ENCODE data around the gene MRPL57. TPM values are rescaled to one million over a fixed set of nuclear protein-coding genes. Genes with fewer than 3 reads are reported as not detected.

The MRPL57 gene
- total and polyA plus RNA-seq, 11 donors = 19.0 to 51.6 (median 22.8) TPM

DNA sequence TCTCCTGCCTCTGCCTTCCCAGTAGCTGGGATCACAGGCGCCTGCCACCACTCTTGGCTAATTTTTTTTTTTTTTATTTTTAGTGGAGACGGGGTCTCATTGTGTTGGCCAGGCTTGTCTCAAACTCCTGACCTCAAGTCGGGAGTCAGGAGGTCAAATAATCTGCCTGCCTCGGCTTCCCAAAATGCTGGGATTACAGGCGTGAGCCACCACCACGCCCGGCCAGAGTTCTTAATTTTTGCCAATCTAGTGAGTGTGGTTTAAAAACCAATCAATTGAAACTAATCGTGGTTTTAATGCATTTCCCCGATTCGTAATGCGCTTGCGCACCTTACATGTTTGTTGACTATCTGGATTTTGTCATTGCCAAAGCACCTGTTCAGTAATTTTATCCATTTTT lies 37.1 kb upstream of the MRPL57 start:
- peaks cover 0 to 25% (median 12%) of the 10 kb centered on the region in 9 donors for H3K36me3 ChIP-seq
- TF ChIP-seq, protein P1, sequence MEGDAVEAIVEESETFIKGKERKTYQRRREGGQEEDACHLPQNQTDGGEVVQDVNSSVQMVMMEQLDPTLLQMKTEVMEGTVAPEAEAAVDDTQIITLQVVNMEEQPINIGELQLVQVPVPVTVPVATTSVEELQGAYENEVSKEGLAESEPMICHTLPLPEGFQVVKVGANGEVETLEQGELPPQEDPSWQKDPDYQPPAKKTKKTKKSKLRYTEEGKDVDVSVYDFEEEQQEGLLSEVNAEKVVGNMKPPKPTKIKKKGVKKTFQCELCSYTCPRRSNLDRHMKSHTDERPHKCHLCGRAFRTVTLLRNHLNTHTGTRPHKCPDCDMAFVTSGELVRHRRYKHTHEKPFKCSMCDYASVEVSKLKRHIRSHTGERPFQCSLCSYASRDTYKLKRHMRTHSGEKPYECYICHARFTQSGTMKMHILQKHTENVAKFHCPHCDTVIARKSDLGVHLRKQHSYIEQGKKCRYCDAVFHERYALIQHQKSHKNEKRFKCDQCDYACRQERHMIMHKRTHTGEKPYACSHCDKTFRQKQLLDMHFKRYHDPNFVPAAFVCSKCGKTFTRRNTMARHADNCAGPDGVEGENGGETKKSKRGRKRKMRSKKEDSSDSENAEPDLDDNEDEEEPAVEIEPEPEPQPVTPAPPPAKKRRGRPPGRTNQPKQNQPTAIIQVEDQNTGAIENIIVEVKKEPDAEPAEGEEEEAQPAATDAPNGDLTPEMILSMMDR (IDR thresholded peaks at IDR 0.05) = no peak
- TF ChIP-seq POLR2A (IDR thresholded peaks at IDR 0.05) = no peak
- peaks cover 6 to 39% (median 31%) of the 10 kb centered on the region in 12 donors for H3K4me1 ChIP-seq
- H3K27me3 ChIP-seq = no peaks in the 10 kb centered on the region
- peak overlapping the region in 11 of 12 donors; percentile 62 to 98 (median 81) for H3K4me3 ChIP-seq
- intact Hi-C loops (cut with DNase I) = loop anchor here in 3 of 10 donors (2.0 to 10.0 kb wide), 5 partner anchors 37 to 197 kb away; partner anchors contain the start of genes LATS2 (in 1 of the 3), MRPL57 (in 1 of the 3) and SKA3 (in 1 of the 3)
- H3K9me3 ChIP-seq = no peaks in the 10 kb centered on the region
- DNase-seq (no peak), ATAC-seq (no peak)
- 93 to 95% (median 94%) methylated on average over 12 of the region's 12 CpGs for WGBS, 4 donors
- H3K27ac ChIP-seq = peak overlapping the region in 6 of 12 donors; percentile 81 to 93 (median 88)

DNA sequence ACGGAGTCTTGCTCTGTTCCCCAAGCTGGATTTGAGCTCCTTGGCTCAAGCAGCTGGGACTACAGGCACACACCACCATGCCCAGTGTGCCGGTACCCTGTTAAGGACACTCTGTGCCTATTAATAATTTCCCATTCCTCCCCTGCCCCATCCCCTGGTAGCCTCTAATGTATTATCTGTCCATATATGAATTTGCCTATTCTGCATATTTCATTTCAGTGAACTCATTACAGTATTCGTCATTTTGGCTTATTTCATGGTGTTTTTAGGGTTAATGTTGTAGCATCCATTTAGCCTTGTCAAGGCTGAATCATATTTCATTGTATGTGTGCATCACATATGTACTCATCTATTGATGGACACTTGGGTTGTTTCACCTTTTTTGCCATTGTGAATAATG lies 33.7 kb upstream of the MRPL57 start:
- DNase-seq (no peak), ATAC-seq (no peak)
- TF ChIP-seq, protein P1 (IDR thresholded peaks at IDR 0.05) = no peak
- no peak for TF ChIP-seq POLR2A (IDR thresholded peaks at IDR 0.05)
- H3K4me1 ChIP-seq = peaks cover 6 to 56% (median 34%) of the 10 kb centered on the region in 12 donors
- no peaks in the 10 kb centered on the region for H3K27me3 ChIP-seq
- WGBS, 4 donors = 76 to 85% (median 82%) methylated on average over 3 of the region's 3 CpGs
- no peaks in the 10 kb centered on the region for H3K9me3 ChIP-seq
- no peak overlapping the region for H3K27ac ChIP-seq
- peak overlapping the region in 5 of 12 donors; percentile 11 to 83 (median 74) for H3K4me3 ChIP-seq
- intact Hi-C loops (cut with DNase I) = no loop called here
- peaks cover 1 to 58% (median 43%) of the 10 kb centered on the region in 9 donors for H3K36me3 ChIP-seq

DNA sequence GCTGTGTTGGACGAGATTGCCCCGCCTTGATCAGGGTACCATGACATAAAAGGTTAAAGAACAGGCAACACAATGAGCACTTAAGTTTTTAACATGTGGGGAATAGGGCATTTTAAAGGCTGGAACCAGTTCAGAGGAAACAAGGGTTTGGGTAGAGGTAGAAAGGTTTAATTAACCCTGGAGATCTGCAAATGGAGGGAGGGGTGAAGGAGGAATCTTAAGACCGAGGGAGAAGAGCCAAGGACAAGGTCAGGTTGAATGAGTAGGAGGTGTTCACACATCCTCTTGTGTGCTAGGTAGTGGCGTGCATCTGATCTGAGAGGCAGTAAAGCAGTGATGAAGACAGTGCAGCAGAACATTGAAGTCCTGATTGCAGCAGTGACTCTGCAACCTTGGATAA lies 28.6 kb upstream of the MRPL57 start:
- Histone ChIP-seq H3K36me3 (peaks cover 2 to 54% (median 46%) of the 10 kb centered on the region in 9 donors), H3K27me3 (no peaks in the 10 kb centered on the region), H3K4me1 (peaks cover 0 to 54% (median 17%) of the 10 kb centered on the region in 12 donors), H3K9me3 (no peaks in the 10 kb centered on the region), H3K4me3 (no peak overlapping the region), H3K27ac (no peak overlapping the region)
- intact Hi-C loops (cut with DNase I) = no loop called here
- ATAC-seq = no peak
- 71 to 89% (median 73%) methylated on average over 3 to 4 of the region's 4 CpGs for WGBS, 4 donors
- no peak for DNase-seq
- TF ChIP-seq, protein P1 (IDR thresholded peaks at IDR 0.05) = no peak
- TF ChIP-seq POLR2A (IDR thresholded peaks at IDR 0.05) = no peak

DNA sequence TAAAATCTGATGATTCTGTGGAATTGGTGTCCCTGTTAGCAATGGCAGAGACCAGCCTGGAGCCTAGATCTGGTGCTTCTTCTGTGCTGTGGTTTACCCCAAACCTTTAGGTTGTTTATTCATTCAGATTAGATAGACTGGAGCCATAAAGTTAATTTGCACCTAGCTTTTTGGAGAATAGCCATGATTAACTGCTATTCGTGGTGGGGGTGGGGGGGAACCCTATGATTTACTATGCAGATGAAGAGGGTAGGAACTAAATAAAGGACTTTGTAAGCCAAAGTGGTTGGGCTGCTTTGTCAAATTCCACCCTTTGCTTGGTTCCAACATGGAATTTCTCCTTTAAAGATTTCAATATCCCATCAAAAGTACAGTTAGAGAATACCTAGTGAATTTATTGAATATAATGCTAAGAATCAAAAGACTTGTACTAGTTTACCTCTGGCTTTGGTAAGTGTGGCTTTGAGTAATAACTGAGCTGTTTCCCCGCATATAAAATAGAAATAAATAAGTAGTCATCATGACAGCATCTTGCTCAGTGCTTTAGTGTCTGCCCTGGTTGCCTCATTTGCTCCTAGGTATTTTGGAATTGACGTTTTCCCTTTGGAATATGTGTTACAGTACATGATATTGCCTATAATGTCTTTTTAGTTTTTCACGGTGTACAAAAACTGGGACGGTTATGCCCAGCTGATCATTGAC lies 27.8 kb upstream of the MRPL57 start:
- no peaks in the 10 kb centered on the region for H3K27me3 ChIP-seq
- DNase-seq (no peak), ATAC-seq (no peak)
- no peak overlapping the region for H3K4me3 ChIP-seq
- H3K36me3 ChIP-seq = peaks cover 2 to 45% (median 39%) of the 10 kb centered on the region in 9 donors
- intact Hi-C loops (cut with DNase I) = no loop called here
- peak overlapping the region in 8 of 12 donors; percentile 24 to 75 (median 54) for H3K27ac ChIP-seq
- WGBS, 4 donors = 72 to 76% (median 74%) methylated on average over 5 of the region's 5 CpGs
- peaks cover 0 to 45% (median 8%) of the 10 kb centered on the region in 12 donors for H3K4me1 ChIP-seq
- no peak for TF ChIP-seq POLR2A (IDR thresholded peaks at IDR 0.05)
- TF ChIP-seq, protein P1 (IDR thresholded peaks at IDR 0.05) = no peak
- no peaks in the 10 kb centered on the region for H3K9me3 ChIP-seq
